GM21447 (cell line): Measurements from ENCODE around the gene CARS1.

ENCODE experiments used
- ATAC-seq: cut with Tn5 transposase; IDR thresholded peaks from one replicate; pipeline ENCODE4 v1.9.1; 2021; ENCODE audit not compliant: unreplicated experiment

Gene CARS1

GRCh38 chr11:2963112-2963754 lies 94.0 kb downstream of the CARS1 start:
- no peak for ATAC-seq

DNA sequence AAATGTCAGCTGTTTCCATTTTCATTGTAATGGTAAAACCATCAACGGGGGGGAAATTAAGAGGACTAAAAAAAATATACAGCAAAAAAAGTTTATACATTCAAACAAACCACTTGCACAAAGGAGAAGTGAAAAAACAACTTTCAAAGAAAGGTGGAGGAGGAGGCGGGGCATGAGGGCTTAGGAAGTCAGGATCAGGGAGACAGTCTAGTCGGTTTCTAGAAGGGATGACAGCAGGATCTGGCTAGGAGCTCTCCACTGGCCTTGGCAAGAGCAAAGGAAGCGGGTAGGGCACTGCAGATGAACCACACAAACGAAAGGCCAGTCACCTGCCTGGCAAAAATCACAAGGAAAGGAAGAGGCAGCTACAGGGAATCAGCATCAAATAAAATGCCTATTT lies 96.1 kb downstream of the CARS1 start:
- ATAC-seq, result no peak

- no peak for ATAC-seq
Observed at GRCh38 chr11:2960139-2960538, 97.1 kb downstream of the CARS1 start.

- no peak for ATAC-seq
Observed at GRCh38 chr11:2958251-2958650, 99.0 kb downstream of the CARS1 start.

DNA sequence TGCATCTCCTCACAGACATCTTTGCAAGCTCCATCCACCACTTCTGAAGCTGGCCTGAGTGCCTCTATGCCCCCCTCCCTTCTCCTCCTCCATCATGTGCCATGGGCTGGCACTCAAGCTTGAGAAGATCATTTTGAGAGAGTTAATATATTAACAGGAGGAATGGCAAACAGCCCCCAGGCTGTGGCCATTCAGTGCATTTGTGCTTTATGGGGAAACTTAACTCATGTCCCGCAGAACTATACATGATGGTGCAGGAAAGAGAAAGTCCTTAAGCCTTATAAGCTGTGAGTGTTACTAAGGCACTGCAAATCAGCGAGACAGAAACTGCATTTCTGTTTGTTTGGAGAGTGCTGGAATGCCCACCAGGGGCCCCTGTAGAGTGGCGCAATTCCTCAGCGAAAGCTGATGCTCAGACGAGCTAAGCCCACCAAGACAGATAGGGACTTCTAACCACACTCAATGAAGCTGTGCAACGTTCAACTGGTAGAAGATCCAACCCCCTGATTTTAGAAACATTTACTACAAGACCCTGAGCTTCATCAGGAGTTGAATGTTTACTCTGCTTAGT lies 101.2 kb downstream of the CARS1 start:
- no peak for ATAC-seq

DNA sequence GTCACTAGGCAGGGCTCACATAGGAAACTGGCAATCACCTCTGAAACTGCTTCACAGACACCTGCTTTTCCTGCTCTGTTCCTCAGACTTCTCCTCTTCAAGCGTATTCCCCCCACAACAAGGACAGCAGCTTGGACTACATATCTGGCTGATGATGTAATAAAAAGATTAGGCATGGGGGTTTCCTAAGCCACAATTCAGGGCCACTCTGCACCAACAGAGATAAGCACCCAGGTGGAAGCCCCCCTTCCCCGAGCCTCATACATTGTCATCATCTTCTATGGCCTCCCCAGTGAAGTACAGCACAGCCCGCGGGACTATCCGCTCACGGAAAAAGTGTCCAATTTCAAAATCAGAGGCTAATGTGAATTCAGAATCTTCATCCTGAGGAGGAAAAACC lies 103.0 kb downstream of the CARS1 start:
- no peak for ATAC-seq

GRCh38 chr11:2952290-2952689 lies 104.9 kb downstream of the CARS1 start:
- ATAC-seq, result no peak

DNA sequence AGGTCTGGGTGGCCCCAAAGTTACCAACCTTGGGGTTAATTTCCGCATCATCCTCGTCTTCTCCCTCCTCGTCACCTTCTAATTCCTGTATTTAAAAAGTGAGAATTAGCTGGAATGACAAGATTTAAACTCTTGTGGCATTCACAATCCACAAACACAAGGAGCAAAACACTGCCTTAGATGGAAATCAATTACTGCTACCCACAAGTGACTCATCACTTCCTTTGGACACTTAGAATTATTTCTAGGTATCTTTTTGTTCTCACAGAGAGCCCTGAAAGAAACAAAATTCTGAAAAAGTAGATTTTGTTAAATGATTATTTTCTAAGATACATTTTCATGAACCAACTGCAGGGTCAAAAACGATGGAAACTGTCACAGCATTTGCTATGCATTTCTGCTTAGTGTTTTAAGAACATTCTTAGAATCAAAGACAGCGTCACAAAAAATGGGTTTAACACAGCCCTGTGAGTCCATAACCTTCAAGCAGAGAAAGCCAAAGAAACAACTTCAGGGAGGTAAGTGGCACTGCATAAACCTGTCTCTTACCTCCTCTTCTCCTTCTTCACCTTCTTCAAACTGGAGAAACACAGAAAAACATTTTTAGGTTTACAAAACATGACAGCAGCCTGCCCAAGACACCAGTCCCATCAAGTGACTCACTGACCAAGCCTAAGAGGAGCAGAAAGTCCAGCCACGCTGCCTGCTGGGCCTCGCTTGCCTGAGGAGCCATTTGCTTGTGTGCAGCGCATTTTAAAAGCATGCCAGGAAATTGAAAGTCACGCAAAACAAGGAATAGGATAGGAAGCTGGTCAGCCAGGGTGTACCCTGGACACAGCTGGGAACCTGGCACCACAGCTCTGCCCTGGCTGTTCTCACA lies 105.8 kb downstream of the CARS1 start:
- ATAC-seq, result no peak
